GM19099 (cell line): ENCODE data around the gene CHAF1B.
A peak's percentile ranks its signal among the peaks of the same experiment; 100 is the strongest.

ENCODE experiments used
- POLR2A ChIP-seq: IDR thresholded peaks from 3 replicates; pipeline ENCODE4 v1.6.1; 2011; ENCODE audit warnings: low read depth; ENCODE audit not compliant: insufficient read length; ENCODE audit errors: extremely low read depth

The CHAF1B gene

GRCh38 chr21:36419241-36419640 is 34.0 kb downstream of the CHAF1B start:
- no peak for TF ChIP-seq POLR2A

DNA sequence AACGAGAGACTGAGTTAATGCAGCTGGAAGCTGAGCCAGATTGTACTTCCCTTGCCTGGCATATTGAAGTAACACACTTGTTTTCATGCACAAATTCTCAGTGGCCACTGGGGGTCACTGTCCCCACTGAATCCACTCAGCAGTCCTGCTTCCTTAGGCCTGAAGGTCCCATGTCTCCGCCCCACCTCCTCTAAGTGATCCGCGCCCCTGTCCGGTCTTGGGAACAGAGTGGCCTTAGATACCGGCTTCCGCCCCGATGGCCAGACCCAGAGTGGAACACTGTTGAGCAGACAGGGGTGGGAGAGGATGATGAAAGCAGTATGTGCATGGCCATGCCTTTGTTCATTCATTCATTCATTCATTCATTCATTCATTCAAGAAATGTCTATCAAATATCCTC is 34.8 kb downstream of the CHAF1B start:
- TF ChIP-seq POLR2A, result no peak

DNA sequence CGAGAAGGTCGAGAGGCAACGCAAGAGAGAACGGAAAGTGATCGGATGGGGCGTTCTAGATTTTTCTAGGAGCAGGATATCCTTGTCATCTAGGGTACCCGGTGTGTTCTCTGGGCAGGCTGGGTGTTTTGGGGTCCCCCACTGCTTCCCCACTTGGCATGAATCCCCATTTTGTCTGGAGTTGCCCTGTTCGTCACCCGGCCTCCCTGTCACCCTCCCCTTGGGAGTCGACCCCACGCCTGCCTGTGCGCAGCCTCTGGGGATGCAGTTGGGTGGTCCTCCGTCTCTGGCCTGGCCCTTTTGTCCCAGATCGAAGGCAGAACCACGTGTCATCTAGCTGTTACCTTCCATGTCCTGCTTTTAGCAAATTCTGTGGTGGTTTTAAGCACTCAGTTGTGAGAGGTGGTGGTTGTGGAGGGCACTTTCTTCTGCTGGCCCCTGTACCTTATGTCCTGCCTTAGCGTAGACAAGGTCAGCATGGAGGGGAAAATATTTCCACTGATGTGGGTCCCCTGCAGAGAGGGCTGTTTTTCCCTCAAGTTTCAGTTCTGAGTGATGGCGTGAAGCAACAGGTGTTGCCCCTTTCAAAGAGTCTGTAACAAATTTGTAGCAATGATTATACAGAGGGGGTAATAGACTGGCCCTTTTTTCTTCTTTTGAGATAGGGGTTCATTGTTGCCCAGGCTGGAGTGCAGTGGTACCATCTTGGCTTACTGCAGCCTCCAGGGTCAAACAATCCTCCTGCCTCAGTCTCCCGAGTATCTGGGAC is 35.6 kb downstream of the CHAF1B start:
- TF ChIP-seq POLR2A, result no peak

- TF ChIP-seq POLR2A, result no peak
Measured at GRCh38 chr21:36422279-36423098, 37.3 kb downstream of the CHAF1B start.

DNA sequence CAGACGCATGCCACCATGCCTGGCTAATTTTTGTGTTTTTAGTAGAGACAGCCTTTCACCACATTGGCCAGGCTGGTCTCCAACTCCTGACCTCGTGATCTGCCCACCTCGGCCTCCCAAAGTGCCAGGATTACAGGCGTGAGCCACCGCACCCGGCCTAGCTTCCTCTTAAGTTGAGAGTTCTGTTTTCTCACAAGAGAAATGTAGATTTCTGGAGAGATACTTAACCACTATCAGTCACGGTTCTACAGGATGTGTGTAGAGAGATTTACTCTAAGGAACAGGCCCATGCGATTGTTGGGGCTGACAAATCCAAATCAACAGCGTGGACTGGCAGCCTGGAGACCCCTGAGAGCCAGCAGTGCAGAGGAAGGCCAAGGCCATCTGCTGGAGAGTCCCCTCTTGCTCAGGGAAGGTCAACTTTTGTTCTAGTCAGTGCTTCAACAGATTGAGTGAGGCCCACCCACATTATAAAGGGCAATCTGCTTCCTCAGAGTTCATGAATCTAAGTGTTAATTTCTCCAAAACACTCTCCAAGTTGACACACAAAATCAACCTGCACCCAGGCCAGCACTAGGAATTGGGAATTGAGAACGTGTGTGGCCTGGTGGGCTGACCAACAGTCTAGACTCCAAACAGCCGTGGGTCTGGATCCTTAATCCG is 38.7 kb downstream of the CHAF1B start:
- no peak for TF ChIP-seq POLR2A

DNA sequence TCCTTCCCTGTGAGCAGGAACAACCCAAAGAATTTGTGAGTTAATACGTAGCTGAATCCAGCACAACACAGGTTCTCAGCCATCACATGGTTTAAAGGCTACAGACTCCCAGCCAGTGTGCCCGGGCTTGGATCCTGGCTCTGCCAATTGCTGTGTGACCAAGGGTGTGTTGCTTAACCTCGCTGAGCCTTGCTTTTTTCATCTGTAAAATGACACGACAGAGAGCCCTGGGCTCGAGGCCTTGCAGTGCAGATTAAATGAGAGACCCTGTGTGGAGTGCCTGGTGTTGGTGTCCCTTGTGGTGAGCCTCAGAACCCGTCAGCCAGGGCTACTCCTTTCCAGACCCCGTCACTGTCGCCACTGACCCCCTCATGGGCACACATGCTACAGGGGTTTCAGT is 39.4 kb downstream of the CHAF1B start:
- no peak for TF ChIP-seq POLR2A

DNA sequence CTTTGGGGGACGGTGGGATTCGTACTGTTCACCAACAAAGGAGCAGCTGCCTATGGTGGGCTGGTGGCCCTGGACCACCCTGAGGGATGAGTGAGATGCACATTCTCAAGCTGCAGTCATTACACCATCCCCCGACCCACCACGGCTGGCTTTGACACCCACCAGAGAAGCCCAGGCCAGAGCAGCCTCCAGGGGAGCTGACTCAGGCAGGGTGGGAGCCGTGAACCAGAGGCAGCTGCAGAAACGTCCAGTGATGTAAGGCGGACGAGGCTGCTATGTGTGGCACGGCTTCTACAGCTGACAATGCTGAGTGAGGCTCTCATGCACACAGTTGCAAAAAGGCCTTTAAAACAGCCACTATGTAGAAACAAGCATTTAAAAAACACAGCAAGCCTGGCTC is 40.1 kb downstream of the CHAF1B start:
- no peak for TF ChIP-seq POLR2A

- no peak for TF ChIP-seq POLR2A
Measured at GRCh38 chr21:36427502-36427901, 42.3 kb downstream of the CHAF1B start.

DNA sequence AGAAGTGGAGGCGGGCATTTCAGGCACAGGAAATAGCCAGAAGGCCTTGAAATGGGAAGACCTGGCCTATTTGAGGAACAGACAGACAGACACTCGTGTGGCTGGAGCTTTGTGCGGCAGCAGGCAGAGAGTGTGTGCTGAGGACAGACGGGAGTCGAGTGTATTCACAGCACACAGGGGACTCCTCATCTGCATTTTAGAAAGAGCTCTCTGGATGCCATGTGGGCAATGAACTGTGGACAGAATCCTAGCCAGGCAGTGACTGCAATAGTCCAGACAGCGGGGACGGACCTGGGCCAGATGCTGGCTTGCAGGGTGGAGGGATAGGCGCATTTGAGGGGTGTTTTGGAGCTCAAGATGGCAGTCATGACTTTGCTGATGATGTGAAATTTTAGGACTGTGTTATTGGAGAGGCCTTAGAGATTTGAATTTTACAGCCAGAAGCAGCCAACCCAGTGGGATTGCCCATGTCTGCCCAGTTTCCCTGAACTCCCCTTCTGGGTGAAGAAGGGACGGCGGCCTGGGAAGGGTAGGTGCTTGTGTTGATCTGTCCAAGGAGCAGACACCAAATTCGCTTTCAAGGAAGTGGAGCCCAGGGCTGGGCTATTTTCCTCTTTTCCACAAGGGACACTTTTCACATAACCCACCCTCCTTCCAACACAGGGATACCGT is 43.7 kb downstream of the CHAF1B start:
- TF ChIP-seq POLR2A, result no peak

- TF ChIP-seq POLR2A, result peak; percentile 45
Measured at GRCh38 chr21:36429947-36430546, 44.9 kb downstream of the CHAF1B start.

- TF ChIP-seq POLR2A, result no peak
Measured at GRCh38 chr21:36430841-36431240, 45.6 kb downstream of the CHAF1B start.

DNA sequence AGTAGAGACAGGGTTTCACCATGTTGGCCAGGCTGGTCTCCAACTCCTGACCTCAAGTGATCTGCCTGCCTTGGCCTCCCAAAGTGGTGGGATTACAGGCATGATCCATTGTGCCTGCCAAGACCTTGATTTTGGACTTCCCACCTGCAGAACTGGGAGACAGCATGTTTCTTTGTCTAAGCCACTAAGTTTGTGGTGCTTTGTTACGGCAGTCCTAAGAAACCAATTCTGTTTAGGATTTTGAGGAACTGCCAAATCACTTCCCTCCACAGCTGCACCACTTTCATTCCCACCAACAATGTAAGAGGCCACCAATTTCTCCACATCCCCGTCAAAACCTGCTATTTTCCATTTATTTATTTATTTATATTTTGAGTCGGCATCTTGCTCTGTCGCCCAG is 46.1 kb downstream of the CHAF1B start:
- TF ChIP-seq POLR2A, result no peak

- no peak for TF ChIP-seq POLR2A
Measured at GRCh38 chr21:36433059-36433709, 48.0 kb downstream of the CHAF1B start.

DNA sequence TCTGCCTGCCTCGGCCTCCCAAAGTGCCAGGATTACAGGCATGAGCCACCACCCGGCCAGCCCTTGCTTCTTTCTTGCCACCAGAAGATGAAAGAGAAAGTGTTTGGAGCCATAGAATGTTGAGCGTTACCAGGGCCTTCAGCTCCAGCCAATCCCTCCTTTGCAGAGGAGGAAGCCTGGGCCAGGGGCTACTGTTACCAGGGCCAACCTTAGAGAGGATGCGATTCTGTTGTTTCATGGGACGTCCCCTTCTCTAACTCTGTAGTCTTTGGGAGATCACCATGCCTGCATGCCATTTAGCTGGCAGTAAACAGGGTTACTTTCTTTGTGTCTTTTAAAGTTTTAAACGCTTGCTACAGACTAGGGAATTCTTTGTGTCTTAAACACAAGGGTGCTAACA is 49.0 kb downstream of the CHAF1B start:
- TF ChIP-seq POLR2A, result no peak
